Cardiac atrium fibroblast (primary cell): ENCODE measurements around the gene LRRC4C. TPM values are rescaled to one million over a fixed set of nuclear protein-coding genes. Genes with fewer than 3 reads are reported as not detected.

Experiments used
- total RNA-seq: library from RNA; depleted of rRNA; stranded (reverse); fragments of >200 nt; gene quantifications from 2 replicates; pipeline ENCODE4 v1.2.3, GENCODE V29; 2015

Gene LRRC4C
- total RNA-seq, result not detected in 2 replicates

DNA sequence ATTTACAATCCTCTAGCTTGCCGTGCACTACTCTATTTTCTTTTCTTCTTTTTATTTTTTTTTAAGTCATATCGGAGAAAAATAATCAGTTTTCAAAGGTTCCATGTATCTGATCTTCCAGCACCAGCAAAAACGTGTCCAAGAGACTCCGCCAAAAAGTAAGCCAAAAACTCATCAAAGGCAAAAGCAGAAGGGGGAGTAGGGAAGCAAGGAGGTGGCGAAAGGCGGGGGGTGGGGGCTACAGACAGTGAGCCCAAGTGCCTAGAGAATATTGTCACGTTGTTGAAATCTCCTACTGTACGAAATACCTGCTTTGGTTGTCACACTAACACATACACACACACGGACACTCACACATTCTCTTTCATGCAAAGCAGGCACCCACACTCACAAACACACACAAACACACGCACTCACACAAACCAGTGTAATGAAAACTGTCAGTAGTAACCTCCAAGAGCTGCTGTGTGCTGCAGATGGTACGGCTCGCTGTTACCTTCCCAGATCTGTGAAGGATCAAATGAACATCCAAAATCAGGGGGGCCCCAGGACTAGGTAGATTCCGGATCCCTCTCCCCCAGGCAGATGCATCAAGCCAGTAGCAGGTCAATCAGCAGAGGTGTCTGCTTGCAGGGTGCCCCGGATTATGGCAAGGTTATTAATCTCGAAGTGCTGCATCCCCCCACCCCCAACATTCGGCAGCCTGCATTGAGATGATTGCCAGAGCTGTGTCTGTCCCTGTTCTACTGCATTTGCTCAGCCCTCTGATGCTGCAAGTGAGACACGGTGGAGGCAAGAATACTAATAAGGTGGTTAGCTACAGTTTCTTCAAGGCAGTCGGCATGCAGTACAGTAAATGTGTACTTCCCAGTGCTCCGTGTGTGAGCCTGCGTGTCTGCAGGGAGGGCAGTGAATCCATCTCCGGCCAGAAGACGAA is at the start of gene LRRC4C:
TSS of gene LRRC4C (minus strand) at position 188 of the 937 bp plus-strand sequence.

